ACC112 (cell line): ENCODE results near the gene RLF.
"Not testable (repeated sequence)": the region's sequence is repeated elsewhere in the genome, so short reads cannot be mapped to it uniquely, and the experiment has no call there.

ENCODE experiments used
- H2AFZ ChIP-seq: fragments of 200-600 bp; sonication (generic); one replicate; pipeline ENCODE4 v1.6.0; 2017; ENCODE audit warnings: antibody characterized with exemption, low read length; ENCODE audit not compliant: unreplicated experiment
- H3K27ac ChIP-seq: fragments of 200-600 bp; sonication (generic); 2 replicates; pipeline ENCODE4 v1.5.1; 2014; ENCODE audit warnings: low read depth, mild to moderate bottlenecking, antibody characterized with exemption, low read length, moderate library complexity
- H3K27me3 ChIP-seq: fragments of 200-600 bp; sonication (generic); 2 replicates; pipeline ENCODE4 v1.6.1; 2014; ENCODE audit warnings: mild to moderate bottlenecking, antibody characterized with exemption, low read length, moderate library complexity, mixed read lengths; ENCODE audit not compliant: insufficient read depth
- H3K36me3 ChIP-seq: fragments of 200-600 bp; sonication (generic); 2 replicates; pipeline ENCODE4 v1.6.1; 2016; ENCODE audit warnings: mild to moderate bottlenecking, antibody characterized with exemption, low read length, moderate library complexity, mixed read lengths; ENCODE audit not compliant: insufficient read depth
- H3K4me1 ChIP-seq: fragments of 200-600 bp; sonication (generic); one replicate; pipeline ENCODE4 v1.6.1; 2016; ENCODE audit warnings: low read length, mixed read lengths; ENCODE audit not compliant: insufficient read depth, unreplicated experiment, control insufficient read depth
- H3K4me3 ChIP-seq: fragments of 200-600 bp; sonication (generic); 2 replicates; pipeline ENCODE4 v1.5.1; 2014; ENCODE audit warnings: mild to moderate bottlenecking, low read depth, low read length
- H3K79me2 ChIP-seq: fragments of 200-600 bp; sonication (generic); one replicate; pipeline ENCODE4 v1.6.0; 2016; ENCODE audit warnings: low read length; ENCODE audit not compliant: control insufficient read depth, unreplicated experiment, insufficient read depth

RLF gene

DNA sequence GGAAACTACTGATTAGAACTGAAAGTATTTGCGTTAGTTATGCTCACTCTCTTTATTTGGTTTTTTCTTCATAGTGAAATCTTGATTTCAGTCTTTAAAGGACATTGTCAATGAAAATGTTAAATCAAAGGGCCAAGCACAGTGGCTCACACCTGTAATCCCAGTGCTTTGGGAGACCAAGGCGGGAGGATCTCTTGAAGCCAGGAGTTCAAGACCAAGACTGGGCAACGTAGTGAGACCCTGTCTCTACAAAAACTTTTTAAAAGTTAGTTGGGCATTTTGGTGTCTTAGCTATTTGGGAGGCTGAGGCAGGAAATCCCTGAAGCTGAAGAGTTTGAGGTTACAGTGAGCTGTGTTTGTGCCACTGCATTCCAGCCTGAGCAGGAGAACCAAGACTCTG, 13.6 kb downstream of the RLF start:
- H3K4me1 ChIP-seq = peaks cover under 1% of the 10 kb centered on the region
- H2AFZ ChIP-seq = no peak overlapping the region
- no peak overlapping the region for H3K27ac ChIP-seq
- no peaks in the 10 kb centered on the region for H3K27me3 ChIP-seq
- peaks cover 2% of the 10 kb centered on the region; the same call in 1 of the 2 replicates for H3K36me3 ChIP-seq
- no peak overlapping the region for H3K4me3 ChIP-seq
- peaks cover 87% of the 10 kb centered on the region for H3K79me2 ChIP-seq

DNA sequence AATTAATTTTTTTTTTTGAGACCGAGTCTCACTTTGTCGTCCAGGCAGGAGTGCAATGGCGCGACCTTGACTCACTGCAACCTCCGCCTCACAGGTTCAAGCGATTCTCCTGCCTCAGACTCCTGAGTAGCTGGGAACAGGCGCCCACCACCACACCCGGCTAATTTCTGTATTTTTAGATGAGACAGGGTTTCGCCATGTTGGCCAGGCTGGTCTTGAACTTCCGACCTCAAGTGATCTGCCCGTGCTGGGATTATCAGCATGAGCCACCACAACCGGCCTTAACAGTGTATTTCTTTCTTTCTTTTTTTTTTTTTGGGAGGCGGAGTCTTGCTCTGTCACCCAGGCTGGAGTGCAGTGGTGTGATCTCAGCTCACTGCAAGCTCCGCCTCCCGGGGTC, 15.8 kb downstream of the RLF start:
- H3K27ac ChIP-seq, H3K4me1 ChIP-seq, H3K4me3 ChIP-seq, H3K36me3 ChIP-seq, H2AFZ ChIP-seq, H3K27me3 ChIP-seq: not testable (repeated sequence)
- H3K79me2 ChIP-seq = peaks cover 87% of the 10 kb centered on the region

DNA sequence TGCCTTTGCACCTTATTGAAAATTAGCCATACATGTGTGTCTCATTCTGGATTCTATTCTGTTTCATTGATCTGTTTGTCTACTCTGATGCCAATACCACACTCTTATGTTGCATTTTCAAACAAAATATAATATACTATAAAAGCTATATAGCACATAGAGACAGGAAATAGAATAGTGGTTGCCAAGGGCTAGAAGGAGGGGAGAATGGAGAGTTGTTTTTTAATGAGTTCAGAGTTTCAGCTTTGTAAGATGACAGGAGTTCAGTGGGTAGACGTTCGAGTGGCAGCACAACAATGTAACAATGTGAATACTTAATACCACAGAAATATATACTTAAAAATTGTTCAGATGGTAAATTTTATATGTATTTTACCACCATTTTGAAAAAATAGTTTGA, 17.0 kb downstream of the RLF start:
- Histone ChIP-seq H3K27me3 (no peaks in the 10 kb centered on the region), H3K36me3 (peaks cover 5% of the 10 kb centered on the region; the same call in 1 of the 2 replicates), H3K79me2 (peaks cover 87% of the 10 kb centered on the region), H3K4me3 (no peak overlapping the region), H2AFZ (no peak overlapping the region), H3K27ac (no peak overlapping the region), H3K4me1 (peaks cover 5% of the 10 kb centered on the region)

DNA sequence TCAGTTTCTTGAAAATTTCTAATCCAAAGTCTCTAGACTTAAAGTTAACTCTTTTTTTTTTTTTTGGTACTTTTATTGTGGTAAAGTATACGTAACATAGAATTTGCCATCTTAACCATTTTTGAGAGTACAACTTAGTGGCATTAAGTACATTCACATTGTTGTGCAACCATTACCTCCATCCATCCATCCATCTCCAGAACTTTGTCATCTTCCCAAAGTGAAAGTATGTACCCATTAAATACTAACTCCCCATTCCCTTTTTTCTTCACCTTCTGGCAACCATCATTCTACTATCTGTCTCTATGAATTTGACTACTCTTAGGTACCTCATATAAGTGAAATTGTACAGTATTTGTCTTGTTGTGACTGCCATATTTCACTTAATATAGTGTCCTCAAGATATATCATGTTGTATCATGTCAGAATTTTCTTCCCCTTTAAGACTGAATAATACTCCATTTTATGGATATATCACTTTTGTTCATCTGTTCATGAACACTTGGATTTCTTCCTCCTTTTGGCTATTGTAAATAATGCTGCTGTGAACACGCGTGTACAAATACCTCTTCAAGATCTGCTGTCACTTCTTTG, 18.4 kb downstream of the RLF start:
- H3K4me3 ChIP-seq = no peak overlapping the region
- H3K79me2 ChIP-seq = peaks cover 89% of the 10 kb centered on the region
- no peak overlapping the region for H3K27ac ChIP-seq
- H2AFZ ChIP-seq = no peak overlapping the region
- H3K4me1 ChIP-seq = peaks cover 8% of the 10 kb centered on the region
- H3K27me3 ChIP-seq = no peaks in the 10 kb centered on the region
- H3K36me3 ChIP-seq = peaks cover 5% of the 10 kb centered on the region; the same call in 1 of the 2 replicates

DNA sequence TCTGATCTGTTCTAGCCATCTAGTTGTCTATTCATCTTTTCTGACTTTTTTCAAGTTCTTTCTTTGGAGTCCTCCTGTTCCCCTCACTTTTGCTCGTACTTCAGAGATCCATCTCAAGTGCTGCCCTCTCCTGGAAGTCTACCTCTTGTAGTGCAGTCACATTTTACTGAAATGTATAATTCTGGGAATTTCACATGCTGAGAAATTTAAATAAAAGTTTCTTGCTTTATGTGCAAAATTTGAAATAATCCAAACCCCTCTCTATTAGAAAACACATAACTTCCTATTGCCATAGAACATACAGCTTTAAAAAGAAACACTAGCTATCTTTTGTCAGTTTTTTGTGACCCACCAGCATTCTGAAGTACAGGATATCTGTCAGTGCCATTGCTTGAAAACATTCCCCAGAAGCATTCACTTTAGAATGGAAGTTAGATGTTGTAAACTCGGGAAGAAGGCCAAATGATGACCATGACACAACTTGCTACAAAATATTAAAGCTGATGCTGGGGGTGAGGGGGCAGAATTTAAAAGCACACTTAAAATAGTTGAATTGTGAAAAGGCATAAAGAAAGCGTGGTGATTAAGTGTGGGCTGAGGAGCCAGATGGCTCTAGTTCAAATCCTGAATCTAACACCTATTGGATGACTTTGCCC, 22.0 kb downstream of the RLF start:
- H3K27ac ChIP-seq = no peak overlapping the region
- peaks cover 93% of the 10 kb centered on the region for H3K79me2 ChIP-seq
- no peak overlapping the region for H3K4me3 ChIP-seq
- H3K4me1 ChIP-seq = peaks cover 27% of the 10 kb centered on the region
- no peaks in the 10 kb centered on the region for H3K27me3 ChIP-seq
- H2AFZ ChIP-seq = no peak overlapping the region
- H3K36me3 ChIP-seq = peaks cover 5% of the 10 kb centered on the region; the same call in 1 of the 2 replicates

DNA sequence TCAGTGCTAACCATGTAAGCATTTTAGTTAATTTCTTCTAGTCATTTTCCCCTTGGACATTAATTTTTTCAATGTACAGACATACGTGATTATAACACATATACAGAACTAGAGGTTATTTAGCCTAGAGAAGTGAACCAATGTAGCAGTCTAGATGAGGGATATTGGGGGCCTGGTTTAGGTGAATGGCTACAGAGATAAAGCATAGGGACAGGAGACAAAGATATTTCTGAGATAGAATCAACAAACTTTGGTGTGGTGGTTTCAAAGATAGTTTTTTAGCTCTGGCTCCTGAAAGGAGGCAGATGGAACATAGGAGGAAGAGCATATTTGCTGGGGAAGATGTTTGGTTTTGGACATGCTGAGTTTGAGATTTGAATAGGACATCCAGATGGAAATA, 23.0 kb downstream of the RLF start:
- no peak overlapping the region for H2AFZ ChIP-seq
- peaks cover 27% of the 10 kb centered on the region for H3K4me1 ChIP-seq
- no peaks in the 10 kb centered on the region for H3K27me3 ChIP-seq
- no peak overlapping the region for H3K27ac ChIP-seq
- H3K36me3 ChIP-seq = peaks cover 8% of the 10 kb centered on the region
- peaks cover 93% of the 10 kb centered on the region for H3K79me2 ChIP-seq
- H3K4me3 ChIP-seq = no peak overlapping the region

DNA sequence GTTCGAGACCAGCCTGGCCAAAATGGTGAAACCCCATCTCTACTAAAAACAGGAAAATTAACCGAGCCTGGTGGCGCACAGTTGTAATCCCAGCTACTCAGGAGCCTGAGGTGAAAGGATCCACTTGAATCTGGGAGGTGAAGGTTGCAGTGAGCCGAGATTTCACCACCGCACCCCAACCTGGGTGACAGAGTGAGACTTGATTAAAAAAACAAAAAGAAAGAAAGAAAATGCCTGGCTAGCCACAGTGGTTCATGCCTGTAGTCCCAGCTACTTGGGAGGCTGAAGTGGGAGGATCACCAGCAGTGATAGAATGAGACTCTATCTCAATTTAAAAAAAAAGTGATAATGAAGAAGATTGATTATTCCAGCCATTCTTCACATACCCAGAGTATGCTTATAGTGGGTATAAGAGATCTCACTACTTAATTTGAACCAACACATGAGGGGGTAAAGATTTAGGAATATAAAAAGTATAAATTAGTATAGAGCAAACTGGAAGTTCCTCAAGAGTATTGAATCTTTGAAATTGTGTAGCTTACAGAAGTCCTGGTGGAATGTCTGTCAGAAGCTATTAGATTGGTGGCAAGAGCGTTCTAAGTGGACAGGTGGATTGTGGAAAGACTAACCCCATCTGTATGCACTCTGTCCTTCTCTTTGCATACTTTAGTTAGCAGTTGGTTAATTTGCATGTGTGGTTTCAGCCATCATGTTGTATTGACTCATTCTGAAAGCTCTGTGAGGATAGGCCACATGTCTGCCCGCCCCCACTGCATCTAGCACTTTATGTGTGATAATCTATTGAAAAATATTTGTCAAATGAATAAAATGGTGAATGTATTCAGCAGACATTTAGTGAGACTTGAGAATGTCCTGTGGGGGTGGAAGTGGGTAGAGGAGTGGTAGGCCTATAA, 25.0 kb downstream of the RLF start:
- Histone ChIP-seq H3K79me2 (peaks cover 74% of the 10 kb centered on the region), H3K27me3 (no peaks in the 10 kb centered on the region), H3K4me1 (peaks cover 22% of the 10 kb centered on the region)

DNA sequence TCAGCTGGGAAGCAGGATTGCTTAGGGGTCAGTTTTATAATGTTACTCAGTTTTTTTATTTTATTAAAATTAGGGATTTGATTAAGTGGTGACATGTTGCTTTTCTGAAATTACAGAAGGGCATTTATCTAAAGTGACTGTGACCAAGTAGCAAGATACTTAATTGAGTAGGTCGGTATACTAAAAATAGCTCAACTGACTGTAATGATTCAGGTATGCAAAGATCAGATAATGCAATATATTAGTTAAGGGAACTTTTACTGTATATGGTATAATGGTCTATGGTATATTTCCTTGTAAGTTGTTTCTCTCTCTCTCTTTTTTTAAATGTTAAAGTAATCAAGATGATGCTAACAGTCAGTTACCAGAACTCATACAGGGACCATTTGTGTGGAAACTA, 26.2 kb downstream of the RLF start:
- H2AFZ ChIP-seq = no peak overlapping the region
- no peak overlapping the region for H3K27ac ChIP-seq
- no peak overlapping the region for H3K4me3 ChIP-seq
- no peaks in the 10 kb centered on the region for H3K27me3 ChIP-seq
- H3K4me1 ChIP-seq = peaks cover 22% of the 10 kb centered on the region
- peaks cover 70% of the 10 kb centered on the region for H3K79me2 ChIP-seq
- H3K36me3 ChIP-seq = peaks cover 21% of the 10 kb centered on the region

More for the DNA sequence above, 25.0 kb downstream of the RLF start:
- Histone ChIP-seq H2AFZ (no peak overlapping the region), H3K4me3 (no peak overlapping the region), H3K36me3 (peaks cover 14% of the 10 kb centered on the region), H3K27ac (no peak overlapping the region)

DNA sequence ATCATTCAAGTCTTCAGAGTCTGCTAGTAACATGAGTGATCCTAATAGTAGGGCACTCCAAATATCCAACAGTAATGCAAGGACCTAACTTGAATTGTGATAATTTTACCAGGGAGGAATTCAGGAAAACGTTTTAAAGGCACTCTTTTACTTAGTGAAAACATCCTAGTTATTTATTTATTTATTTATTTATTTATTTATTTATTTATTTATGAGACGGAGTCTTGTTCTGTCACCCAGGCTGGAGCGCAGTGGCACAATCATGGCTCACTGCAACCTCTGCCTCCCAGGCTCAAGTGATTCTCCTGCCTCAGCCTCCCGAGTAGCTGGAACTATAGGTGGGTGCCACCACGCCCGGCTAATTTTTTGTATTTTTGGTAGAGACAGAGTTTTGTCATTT, 33.5 kb downstream of the RLF start:
- not testable (repeated sequence) for H2AFZ ChIP-seq, H3K4me3 ChIP-seq, H3K27me3 ChIP-seq, H3K4me1 ChIP-seq, H3K27ac ChIP-seq
- Histone ChIP-seq H3K79me2 (peaks cover 11% of the 10 kb centered on the region), H3K36me3 (peaks cover 31% of the 10 kb centered on the region)

DNA sequence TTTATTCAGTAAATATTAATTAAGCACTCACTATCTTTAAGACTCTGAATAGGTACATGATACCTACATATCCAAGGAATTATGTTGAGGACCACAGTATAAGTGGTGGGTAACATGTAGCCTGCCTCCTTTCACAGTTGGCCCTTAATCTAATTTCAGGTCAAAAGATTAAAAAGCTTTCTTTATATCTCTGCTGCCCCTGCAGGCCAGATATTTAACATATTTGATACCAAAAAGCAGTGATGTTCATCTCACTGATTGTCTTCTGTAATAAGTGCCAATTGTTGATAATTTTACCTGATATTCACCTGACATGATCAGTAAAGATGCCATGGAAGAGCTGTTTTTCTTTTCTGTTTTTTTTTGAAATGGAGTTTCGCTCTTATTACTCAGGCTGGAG, 36.5 kb downstream of the RLF start:
- Histone ChIP-seq H3K4me1 (no peaks in the 10 kb centered on the region), H3K36me3 (peaks cover 22% of the 10 kb centered on the region; the same call in 1 of the 2 replicates), H3K27ac (no peak overlapping the region), H3K79me2 (peaks cover 8% of the 10 kb centered on the region), H2AFZ (no peak overlapping the region), H3K27me3 (no peaks in the 10 kb centered on the region), H3K4me3 (no peak overlapping the region)
